Hepatic stellate cell (primary cell): ENCODE results near the gene MUS81.

Experiments
- DNase-seq: peaks from one replicate; pipeline ENCODE4 v3.0.0; 2011; ENCODE audit warnings: low spot score

Gene MUS81

DNA sequence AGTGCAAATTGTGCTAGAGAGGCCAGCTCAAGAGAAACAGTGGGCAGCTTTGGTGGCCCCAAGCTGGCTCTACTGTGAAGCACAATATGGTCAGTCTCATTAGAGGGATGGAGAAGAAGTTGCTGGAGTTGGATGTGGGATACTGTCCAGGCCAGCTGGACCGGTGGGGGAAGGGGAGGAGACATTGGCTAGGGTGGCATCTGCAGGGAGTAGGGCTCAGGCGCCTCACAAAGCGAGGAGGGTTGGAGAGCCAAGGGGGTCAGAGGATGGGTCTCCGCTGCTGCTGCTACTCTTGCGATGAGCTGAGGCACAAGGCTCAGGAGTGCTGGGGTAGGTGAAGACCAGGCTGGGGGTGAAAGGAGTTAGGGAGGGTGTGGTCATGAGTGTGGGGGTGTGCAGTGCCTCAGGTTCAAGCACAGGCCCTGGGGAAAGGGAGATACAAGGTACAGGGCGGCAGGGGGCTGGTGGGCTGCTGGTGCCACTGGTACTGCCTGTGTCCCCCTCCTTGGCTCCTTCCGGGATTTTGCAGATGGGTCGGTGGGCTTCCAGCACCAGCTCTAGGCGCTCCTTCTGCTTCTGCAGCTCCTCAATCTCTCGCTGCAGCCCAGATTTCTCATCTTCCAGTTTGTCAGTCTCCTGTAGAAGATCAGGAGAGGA is 32.6 kb downstream of the MUS81 start:
- no peak for DNase-seq

DNA sequence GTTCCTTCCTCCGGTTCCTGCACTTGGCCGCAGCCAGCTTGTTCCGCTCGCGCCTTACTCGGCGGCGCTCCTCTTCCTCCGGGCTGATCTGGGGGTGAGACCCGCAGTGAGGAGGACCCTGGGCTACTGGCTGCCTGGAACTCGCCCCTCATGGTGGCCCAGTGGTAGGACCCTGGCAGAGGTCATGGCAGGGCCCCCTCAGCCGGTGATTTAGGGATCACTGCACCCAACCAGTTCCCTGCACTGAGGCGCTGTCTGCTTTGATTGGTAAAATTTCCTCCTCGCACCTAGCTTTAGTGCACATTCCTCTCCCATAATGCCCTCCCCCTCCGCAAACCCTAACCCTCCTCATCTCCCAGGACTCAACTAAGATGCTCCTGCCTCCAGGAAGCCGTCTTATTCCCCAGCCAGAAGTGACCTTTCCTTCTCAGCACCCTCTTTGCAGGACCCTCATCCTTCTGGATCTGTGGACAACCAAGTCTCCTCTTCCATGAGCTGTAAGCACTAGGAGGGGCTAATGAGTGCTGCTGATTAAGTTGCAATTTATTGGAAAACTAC is 33.9 kb downstream of the MUS81 start:
- DNase-seq = no peak

DNA sequence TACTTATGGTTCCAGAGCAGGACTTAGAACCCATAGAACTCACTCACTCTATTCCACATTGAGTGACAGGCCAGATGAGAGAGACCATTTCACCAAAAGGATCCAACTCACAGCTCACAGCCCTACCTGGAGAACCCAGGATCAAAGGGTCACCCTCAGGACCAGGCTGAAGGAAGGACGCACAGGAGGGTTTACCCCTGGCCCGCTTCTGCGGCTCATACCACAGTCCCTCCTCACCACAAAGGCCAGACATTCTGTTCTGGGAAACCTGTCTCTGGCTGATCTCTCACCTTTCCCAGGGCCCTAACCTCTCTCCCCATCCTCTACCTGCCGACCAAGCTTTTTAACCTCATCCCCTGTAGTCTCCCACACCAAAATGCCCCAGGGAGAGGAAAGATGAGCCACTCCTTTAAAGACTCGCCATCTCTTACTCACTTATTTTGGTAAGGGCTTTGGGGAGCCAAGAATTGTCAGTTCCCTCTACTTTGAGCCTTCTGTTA is 35.3 kb downstream of the MUS81 start:
- no peak for DNase-seq

DNA sequence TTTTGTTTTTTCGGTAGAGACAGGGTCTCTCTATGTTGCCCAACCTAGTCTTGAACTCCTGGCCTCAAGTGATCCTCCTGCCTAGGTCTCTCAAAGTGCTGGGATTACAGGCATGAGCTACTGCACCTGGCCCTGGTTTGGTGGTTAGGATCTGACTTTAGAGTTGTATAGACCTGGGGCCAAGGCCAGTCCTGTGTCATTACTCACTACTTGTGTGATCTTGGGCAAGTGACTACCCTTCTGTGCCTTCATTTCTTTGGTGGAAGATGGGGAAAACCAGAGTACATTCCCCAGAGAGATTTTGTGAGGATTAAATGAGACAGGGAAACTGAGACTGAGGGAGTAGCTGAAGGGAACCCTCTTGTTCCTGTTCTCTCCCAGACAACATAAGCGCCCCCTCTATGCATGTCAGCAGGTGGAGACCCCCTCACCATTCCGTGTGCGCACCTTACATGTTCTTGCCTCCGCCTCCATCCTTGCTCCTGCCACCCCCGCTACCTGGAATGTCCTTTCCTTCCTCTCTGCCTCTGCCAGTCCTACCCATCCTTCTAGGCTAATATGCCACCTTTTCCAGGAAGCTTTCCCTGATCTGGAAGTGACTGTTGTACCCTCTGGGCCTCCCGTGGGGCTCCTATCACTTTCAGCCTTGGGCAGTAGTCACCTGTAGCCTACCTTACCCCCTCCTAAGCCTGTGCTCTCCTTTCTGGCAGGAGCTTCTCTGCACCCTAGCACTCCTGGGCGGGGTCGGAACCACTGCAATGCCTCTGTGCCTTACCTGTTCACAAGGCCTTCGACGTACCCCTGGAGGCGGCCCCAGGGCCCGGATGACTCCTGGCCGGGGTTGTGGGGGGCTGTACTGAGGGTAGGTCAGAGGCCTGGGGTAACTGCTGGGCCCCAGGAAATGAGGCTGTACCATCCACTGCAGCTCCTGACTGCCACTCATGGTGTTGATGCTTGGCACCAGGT is 36.1 kb downstream of the MUS81 start:
- no peak for DNase-seq

DNA sequence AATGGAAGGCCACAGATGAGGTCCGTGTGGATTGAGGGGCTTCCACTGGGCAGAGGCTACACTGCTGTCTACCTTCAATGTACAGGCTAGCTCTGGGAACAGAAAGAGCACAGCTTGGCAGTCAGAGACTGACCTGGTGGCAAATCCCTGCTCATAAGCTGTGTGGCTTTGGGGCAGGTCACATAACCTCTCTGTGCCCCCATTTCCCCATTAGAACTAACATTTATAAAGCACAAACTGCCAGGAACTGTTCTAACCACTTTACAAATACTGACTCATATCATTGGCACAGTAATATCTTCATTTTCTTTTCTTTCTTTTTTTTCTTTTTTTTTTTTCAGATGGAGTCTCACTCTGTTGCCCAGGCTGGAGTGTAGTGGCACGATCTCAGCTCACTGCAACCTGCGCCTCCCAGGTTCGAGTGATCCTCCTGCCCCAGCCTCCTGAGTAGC is 36.8 kb downstream of the MUS81 start:
- no peak for DNase-seq

DNA sequence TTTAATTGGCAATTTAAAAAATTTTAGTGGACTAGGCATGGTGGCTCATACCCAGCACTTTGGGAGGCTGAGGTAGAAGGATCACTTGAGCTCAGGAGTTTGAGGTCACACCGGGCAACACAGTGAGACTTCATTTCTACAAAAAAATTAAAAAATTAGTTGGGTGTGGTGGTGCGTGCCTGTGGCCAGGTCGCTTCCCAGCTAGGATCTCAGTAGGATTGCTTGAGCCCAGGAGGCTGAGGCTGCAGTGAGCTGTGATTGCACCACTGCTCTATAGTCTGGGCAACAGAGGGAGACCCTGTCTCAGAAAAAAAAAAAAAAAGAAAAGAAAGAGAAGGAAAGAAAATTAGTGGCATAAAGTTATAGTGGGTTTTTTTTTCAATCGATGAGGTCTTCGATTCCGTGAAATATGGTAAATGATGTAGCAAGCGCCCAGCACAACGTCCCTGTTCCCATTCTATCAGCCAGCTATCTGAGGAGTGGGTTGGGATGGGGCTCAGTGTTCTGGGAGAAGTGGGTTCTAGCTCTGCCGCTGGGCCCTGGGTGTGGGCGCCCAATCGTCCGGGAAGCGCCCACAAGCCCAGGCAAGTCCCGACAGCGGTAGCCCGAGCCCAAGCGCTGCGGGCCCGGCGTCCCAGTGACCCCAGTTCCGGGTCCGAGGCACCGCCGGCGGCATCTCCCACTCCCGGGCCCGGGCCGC is 38.6 kb downstream of the MUS81 start:
- DNase-seq = no peak

DNA sequence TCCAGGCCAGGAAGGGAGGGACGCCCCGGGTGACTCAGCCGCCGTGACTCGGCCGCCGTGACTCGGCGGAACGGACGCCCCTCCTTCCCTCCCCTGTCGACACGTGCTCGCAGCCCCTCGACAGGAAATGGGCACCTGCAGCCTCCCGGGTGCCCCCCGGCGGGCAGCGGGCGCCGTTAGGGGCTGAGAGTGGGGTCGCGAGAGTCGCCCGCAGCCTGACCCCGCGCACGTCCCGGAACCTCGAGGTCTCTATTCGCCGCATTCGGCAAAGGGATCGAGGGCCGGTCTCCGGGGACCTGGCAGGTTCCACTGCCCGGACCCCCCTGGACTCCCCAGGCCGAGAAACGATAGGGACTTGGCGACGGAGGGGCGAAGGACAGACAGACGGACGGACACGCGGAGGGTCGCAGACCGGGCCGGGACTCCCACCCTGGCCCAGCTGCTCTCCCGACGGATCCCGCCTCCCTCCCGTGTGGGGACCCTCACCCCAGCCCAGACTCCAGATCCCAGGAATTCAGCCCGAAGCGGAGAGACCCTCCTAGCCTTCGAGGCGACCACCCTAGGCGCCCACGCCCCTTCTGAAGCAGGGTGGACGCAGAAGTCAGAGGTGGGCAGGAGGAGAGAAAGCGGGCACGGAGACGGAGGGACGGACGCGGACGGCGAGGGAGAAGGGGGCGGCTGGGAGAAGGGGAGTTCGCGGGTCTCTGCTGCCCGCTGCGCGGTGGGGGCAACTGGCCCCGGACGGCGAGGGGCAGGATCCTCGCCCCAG is 39.3 kb downstream of the MUS81 start:
- peak; percentile 88 for DNase-seq

DNA sequence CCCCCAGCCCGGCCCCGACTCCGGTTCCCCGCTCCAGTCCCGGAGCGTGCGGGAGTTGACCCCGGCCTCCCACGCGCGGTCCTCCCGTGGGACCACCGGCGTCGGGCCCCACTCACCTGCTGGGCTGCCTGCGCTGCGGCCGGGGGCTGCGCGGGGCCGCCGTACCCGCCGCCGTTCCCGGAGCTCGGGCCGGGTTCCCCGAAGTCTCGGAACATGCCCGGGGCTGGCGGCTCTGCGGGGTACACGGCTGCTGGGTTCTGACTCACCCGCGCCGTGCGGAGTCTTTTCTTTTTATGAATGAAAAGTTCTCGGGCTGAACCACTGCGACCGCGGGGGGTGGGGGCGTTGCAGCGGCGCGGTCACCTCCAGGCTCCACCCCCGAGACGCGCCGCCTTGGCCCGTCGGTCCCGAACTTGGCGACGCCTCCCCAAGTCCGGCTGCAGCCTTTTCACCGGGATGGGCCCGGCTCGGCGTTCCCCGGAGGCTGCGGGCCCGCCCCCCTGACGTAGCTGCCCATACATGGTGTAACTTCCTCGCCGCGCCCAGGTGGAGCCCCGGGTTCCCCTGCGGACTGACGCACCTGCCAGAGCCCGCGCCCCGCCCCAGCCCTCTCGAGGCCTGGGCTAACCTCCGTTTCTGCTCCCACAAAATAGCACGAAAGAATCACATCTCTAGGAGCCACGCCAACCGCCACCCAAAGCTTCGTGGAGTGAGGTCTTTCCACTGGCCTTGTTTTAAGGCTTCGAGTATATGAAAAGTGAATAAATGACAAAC is 40.1 kb downstream of the MUS81 start, which contains the start of gene FOSL1:
Gene FOSL1, minus strand, starts transcription at position 264 of the 774 bp plus-strand sequence. Its CDS starts 49 bp downstream, at position 215.
- DNase-seq = peak; percentile 93

DNA sequence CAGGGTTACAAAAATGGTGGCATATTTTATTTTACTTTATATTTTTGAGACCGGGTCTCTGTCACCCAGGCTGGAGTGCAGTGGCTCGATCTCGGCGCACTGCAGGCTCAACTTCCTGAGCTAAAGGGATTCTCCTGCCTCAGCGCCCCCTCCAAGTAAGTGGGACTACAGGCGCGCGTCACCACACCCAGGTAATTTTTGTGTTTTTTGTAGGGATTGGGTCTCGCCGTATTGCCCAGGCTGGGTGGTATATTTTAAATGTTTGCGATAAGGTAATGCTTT is 40.6 kb downstream of the MUS81 start:
- DNase-seq = no peak

DNA sequence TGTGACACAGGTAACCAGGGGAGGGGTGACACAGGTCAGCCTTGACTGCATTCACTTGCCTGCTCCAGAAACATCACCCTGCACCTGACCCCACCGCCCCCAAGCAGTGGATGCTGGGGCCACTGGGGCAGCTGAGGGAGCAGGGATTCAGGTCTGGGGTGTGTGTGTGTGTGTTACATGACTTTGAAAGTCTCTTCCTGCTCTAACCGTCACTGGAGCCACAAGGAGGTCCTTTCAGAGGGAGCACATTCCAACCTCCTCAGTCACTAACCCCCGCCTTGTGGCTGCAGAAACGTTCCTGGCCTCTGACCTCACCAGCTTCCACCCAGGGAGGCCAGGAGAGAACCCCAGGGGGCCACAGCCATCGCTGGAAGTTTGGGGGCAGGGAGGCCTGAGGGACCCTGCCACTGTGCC is 42.8 kb downstream of the MUS81 start:
- DNase-seq = peak; percentile 88

DNA sequence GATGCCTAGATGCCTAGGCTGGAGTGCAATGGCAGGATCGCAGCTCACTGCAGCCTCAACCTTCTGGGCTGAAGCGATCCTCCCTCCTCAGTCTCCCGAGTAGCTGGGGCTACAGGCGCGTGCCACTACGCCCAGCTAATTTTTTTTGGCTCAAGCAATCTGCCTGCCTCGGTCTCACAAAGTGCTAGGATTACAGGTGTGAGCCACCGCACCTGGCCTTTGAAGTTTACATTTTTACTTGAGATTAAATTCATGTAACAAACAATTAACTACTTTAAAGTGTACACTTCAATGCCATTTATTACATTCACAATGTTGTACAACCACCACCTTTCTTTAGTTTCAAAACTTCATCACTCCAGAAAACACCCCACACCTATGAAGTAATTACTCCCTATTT is 43.5 kb downstream of the MUS81 start:
- no peak for DNase-seq

DNA sequence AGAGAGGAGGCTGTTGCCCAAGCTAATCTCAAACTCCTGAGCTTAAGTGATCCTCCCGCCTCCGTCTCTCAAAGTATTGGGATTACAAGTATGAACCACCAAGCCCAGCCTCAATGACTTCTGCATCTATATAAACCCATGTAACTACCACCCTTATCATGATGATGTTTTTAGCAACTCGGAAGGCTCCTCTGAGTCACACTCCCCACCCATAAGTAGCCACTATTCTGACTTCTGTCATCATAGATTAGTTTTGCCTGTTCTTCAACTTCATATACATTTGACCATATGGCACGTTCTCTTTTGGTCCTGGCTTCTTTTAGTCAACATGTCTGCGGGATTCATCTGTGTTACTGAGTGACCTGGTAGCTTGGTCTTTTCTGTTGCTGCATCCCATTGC is 46.4 kb downstream of the MUS81 start:
- no peak for DNase-seq

DNA sequence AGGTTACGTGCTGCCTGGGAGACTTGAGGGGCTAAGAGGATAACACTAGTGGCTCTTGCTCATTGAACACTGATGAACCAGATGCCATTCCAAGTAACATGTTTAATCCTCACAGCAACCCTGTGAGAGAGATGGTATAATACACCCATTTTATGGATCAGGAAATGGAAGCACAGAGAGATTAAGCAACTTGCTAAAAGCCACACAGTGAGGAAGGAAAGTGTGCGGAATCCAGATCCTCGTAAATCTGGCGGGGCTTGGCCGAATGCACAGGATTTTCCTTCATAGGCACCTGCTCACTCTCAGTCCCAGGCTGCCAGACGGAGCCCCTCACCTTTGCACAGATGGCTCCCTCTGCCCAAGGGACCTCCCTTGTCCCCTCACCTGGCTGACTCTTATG is 47.6 kb downstream of the MUS81 start:
- DNase-seq = no peak

DNA sequence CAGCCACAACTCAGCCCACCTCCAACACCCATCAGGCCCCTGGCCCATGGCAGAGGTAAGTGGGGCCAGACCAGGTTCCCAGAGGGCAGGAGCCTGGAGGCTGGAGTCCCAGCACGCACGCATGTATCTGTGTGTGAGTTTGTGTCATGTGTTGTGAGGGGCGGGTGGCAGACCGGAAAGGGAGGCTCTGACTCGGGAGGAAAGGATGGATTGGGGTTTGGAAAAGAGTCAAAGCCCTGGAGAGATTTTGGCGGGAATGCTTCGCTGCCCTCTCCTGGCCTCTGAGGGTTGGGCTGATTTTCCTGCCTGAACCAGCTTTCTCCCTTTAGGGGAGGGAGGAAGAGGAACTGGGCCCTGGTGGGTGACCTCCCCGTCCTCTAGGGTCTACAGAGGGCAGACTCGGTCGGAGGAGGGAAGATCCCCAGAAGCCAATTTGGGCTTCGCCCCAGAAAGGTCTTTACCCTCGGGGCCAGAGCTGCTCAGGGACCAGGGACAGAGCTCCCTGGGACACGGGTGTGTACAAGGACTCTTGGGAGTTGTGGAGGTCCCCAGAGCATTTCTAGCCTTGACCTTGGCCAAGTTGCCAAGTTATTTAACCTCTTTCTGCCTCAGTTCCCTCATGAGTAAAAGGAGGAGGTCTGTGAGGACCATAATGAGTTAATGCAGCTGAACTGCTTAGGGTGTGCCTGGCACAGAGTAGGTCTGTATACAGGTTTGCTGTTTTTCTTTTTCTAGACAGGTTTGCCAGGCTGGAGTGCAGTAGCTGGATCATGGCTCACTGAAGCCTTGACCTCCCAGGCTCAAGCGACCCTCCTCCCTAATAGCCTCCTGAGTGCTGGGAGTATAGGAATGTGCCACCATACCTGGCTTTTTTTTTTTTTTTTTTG is 51.7 kb downstream of the MUS81 start:
- DNase-seq = peak; percentile 89

DNA sequence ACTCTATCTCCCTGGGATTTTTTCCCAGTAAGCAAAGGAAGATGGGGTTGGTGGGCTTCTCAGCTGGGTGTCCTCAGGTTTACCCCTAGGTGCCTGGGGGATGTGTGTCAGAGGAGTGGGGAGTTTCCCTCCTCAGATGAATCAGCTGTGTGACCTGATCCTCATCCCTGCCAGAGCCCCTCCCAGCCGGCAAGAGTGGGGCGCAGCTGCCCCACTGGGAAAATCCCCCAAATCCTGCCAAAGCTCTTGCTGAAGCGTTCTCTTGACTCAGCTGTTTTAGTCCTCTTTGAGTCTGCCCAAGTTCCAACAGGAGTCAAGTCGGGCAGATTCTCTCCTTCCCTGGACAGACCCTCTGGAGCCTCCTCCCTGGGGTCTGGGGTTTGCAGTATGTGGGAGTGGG is 52.6 kb downstream of the MUS81 start:
- no peak for DNase-seq

DNA sequence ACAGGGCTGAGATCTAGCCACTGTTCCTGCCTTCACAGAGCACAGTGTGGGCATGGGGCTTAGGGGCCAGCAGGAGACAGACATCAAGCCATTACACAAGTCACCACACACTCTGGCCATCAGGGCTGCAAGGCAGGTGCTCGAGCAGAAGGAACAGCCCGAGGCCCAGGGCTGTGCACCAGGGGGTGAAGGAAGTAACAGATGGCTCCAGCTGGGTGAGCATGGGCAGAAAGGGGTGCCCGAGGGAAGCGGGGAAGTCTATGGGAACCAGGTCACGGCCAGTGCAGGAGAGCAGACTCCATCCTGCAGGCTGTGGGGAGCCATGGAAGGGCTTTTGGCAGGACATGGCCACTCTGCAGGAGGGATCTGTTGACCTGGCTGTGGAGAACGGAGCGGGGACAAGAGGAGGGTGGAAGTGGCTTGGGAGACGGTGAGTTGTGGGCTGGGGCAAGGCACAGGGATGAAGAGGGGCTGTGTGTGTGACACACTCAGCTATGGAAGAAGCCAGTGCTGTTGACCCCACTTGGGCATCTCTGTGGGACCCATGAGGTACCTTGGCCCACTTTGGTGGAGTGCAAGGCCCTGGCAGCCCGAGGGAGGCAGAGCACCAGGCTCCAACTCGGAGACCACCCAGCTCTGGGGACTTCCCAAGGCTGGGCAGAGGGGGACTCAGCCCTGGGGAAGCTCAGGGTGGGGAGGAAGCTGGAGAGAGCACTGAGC is 55.0 kb downstream of the MUS81 start:
- DNase-seq = no peak

DNA sequence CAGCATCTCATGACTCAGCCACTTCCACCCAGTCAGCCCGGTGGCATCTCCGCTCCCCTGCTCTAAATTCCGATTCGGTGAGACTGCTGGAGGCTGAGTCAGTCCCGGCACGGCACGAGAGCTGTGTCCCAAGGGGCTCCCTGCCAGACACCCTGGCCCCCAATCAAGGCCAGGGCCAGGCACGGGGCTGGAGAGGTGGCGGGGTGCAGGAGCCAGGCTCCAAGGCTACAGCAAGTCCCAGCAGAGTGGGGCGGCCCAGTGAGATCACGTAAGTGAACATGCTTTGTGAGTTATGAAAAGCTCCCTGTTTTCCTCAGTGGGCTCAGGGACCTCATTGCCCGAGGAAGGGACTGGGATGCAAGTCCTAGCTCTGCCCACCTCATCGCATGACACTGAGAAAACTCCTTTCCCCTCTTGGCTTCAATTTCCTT is 55.6 kb downstream of the MUS81 start:
- DNase-seq = peak; percentile 99
